ENCODE results near the gene GATD1. TPM values are rescaled to one million over a fixed set of nuclear protein-coding genes. Genes with fewer than 3 reads are reported as not detected.

GATD1 gene
- total and polyA plus RNA-seq, 9 of the 15 experiments (the other 6 are each of a cell fraction or from before 2014, with no cell fraction given), result 2.8 to 144 (median 36.9) TPM

GRCh38 chr11:797296-798092, 20.2 kb upstream of the GATD1 start (continued):
- TF ChIP-seq ARID4B (CRISPR knock-in tag; IDR thresholded peaks at IDR 0.05), result peak; percentile 96
- TF ChIP-seq FOXA1 (IDR thresholded peaks at IDR 0.05; ENCODE audit: borderline replicate concordance), result no peak
- no peak for TF ChIP-seq MBD1 (CRISPR knock-in tag; IDR thresholded peaks at IDR 0.05)
- TF ChIP-seq CTBP1 (IDR thresholded peaks at IDR 0.05; ENCODE audit: borderline replicate concordance), result no peak
- peak; percentile 63; the same call in 1 of the 2 replicates for TF ChIP-seq PHF8 (IDR thresholded peaks at IDR 0.05; ENCODE audit: borderline replicate concordance, low read length)
- no peak for TF ChIP-seq RERE (CRISPR knock-in tag; IDR thresholded peaks at IDR 0.05; ENCODE audit: borderline replicate concordance)
- peak; percentile 95 for TF ChIP-seq TFAP4 (CRISPR knock-in tag; IDR thresholded peaks at IDR 0.05; ENCODE audit: borderline replicate concordance)
- TF ChIP-seq TAF7 (tag; IDR thresholded peaks at IDR 0.05), result no peak
- no peak for TF ChIP-seq ZNF347 (CRISPR knock-in tag; IDR thresholded peaks at IDR 0.05; ENCODE audit: low read depth)
- TF ChIP-seq ATF7 (IDR thresholded peaks at IDR 0.05), result no peak
- TF ChIP-seq SP2 (IDR thresholded peaks at IDR 0.05; ENCODE audit: extremely low read depth, low read depth, low read length, poor library complexity, severe bottlenecking), result no peak
- no peak for TF ChIP-seq CREB5 (CRISPR knock-in tag; IDR thresholded peaks at IDR 0.05)

All from K562 (cell line).